PC-3 (cell line): ENCODE measurements around the gene COX4I1.

ENCODE experiments used
- EZH2 ChIP-seq: fragments of 300-600 bp; sonication (generic); IDR thresholded peaks from one replicate; pipeline ENCODE4 v1.6.1; 2017; ENCODE audit warnings: antibody characterized with exemption, mild to moderate bottlenecking, low read length; ENCODE audit not compliant: unreplicated experiment
- EZH2phosphoT487 ChIP-seq: fragments of 300-600 bp; sonication (generic); IDR thresholded peaks from 2 replicates; pipeline ENCODE4 v1.6.1; 2018; ENCODE audit warnings: mild to moderate bottlenecking, antibody characterized with exemption, low read length, borderline replicate concordance
- TF ChIP-seq, protein P1 (sequence below): fragments of 300-600 bp; sonication (generic); conservative IDR thresholded peaks from 2 replicates; pipeline ENCODE4 v1.5.1; 2017; ENCODE audit warnings: antibody characterized with exemption, low read depth, mild to moderate bottlenecking, low read length

DNA sequence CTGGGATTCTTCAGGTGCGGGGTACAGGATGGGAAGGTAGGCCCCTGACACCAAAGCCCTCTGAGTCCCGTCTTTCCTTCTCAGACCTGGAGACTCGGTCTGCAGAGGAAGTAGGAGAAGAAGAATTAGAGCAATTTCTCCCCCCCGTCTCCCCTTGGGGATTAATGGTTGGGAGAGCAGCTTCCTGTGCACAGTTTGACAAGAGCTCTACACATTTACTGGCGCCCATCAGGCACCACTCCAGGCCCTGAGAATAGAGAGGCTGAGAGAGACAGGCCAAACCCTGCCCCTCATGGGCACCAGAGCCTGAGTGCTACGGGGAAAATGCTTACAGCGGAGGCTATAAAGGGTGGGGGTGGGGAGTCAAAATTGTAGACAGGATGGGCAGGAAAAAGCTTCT lies 45.1 kb upstream of the COX4I1 start:
- TF ChIP-seq, protein P1, sequence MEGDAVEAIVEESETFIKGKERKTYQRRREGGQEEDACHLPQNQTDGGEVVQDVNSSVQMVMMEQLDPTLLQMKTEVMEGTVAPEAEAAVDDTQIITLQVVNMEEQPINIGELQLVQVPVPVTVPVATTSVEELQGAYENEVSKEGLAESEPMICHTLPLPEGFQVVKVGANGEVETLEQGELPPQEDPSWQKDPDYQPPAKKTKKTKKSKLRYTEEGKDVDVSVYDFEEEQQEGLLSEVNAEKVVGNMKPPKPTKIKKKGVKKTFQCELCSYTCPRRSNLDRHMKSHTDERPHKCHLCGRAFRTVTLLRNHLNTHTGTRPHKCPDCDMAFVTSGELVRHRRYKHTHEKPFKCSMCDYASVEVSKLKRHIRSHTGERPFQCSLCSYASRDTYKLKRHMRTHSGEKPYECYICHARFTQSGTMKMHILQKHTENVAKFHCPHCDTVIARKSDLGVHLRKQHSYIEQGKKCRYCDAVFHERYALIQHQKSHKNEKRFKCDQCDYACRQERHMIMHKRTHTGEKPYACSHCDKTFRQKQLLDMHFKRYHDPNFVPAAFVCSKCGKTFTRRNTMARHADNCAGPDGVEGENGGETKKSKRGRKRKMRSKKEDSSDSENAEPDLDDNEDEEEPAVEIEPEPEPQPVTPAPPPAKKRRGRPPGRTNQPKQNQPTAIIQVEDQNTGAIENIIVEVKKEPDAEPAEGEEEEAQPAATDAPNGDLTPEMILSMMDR = no peak
- TF ChIP-seq EZH2 (no peak), EZH2phosphoT487 (no peak)
